Measurements from ENCODE around the gene PTPRT.

DNA sequence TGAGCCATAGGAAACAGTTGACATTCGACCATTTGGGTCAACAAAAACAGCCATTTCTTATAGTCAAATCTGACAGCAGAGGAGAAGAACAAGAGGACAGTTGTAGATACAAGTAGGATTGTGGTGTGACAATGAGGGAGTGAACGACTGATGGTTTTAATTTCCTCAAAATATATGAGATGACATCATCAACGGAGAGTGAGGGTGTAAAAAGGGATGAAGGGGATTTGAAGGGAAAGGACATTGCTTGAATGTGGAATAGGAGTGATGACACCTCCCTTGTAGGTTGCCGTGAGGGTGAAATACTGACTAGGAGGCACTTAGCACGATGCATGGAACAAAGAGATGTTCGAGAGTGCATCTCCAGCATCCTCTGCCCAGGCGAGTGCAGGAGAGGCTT, 1071.7 kb downstream of the PTPRT start:
- TF ChIP-seq POLR2AphosphoS5 (IDR thresholded peaks at IDR 0.05; ENCODE audit: low read depth, low read length): no peak
- no peak for TF ChIP-seq CEBPB (IDR thresholded peaks at IDR 0.05; ENCODE audit: low read depth)
- no peak for TF ChIP-seq EZH2 (IDR thresholded peaks at IDR 0.05)
- no peak for TF ChIP-seq SP1 (IDR thresholded peaks at IDR 0.05; ENCODE audit: low read depth)
- TF ChIP-seq, protein P1, sequence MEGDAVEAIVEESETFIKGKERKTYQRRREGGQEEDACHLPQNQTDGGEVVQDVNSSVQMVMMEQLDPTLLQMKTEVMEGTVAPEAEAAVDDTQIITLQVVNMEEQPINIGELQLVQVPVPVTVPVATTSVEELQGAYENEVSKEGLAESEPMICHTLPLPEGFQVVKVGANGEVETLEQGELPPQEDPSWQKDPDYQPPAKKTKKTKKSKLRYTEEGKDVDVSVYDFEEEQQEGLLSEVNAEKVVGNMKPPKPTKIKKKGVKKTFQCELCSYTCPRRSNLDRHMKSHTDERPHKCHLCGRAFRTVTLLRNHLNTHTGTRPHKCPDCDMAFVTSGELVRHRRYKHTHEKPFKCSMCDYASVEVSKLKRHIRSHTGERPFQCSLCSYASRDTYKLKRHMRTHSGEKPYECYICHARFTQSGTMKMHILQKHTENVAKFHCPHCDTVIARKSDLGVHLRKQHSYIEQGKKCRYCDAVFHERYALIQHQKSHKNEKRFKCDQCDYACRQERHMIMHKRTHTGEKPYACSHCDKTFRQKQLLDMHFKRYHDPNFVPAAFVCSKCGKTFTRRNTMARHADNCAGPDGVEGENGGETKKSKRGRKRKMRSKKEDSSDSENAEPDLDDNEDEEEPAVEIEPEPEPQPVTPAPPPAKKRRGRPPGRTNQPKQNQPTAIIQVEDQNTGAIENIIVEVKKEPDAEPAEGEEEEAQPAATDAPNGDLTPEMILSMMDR (IDR thresholded peaks at IDR 0.05 in 2 of 3, conservative IDR thresholded peaks at IDR 0.05 in 1 of 3; ENCODE audit: borderline replicate concordance in 1 of 3, insufficient read depth in 1 of 3, low read depth in 2 of 3, low read length in 2 of 3): no peak
- no peak for TF ChIP-seq SIN3A (IDR thresholded peaks at IDR 0.05; ENCODE audit: low read depth)
- no peak for TF ChIP-seq EZH2phosphoT487 (IDR thresholded peaks at IDR 0.05; ENCODE audit: borderline replicate concordance)
- no peak for TF ChIP-seq POLR2A (IDR thresholded peaks at IDR 0.05; ENCODE audit: borderline replicate concordance, extremely low read depth, insufficient read depth, insufficient read length)
- TF ChIP-seq JUND (IDR thresholded peaks at IDR 0.05): no peak
- TF ChIP-seq REST (IDR thresholded peaks at IDR 0.05; ENCODE audit: low read depth): no peak
- TF ChIP-seq SRF (IDR thresholded peaks at IDR 0.05; ENCODE audit: low read depth): no peak
- no peak for TF ChIP-seq YY1 (IDR thresholded peaks at IDR 0.05; ENCODE audit: extremely low read depth, insufficient replicate concordance, low read depth, low read length)

Data from HCT116 (cell line).